Upper lobe of left lung (tissue), 4 donors: ENCODE results near the gene NRXN2.

Experiments used
- CTCF ChIP-seq, 6 experiments: fragments of 450-650 bp in 4 of 6; fragments of 200-600 bp in 2 of 6; sonication (generic) in 2 of 6; IDR thresholded peaks; one replicate each; pipeline ENCODE4 v1.5.1; 2016 to 2019; ENCODE audit warnings: antibody characterized with exemption in 6 of 6
- EP300 ChIP-seq, 4 donors: sonication (generic); formaldehyde crosslinking; IDR thresholded peaks; one replicate each; pipeline ENCODE4 v1.5.1; 2017; ENCODE audit warnings: antibody characterized with exemption in 4 of 4, control low read depth in 2 of 4
- POLR2A ChIP-seq, 4 donors: fragments of 450-650 bp; IDR thresholded peaks; one replicate each; pipeline ENCODE4 v1.5.1; 2016 to 2017; ENCODE audit warnings: antibody characterized with exemption in 4 of 4, mild to moderate bottlenecking in 2 of 4
- POLR2AphosphoS5 ChIP-seq, 2 donors: sonication (generic); formaldehyde crosslinking; IDR thresholded peaks; one replicate each; pipeline ENCODE4 v1.5.1; 2017; ENCODE audit warnings: antibody characterized with exemption in 2 of 2

GRCh38 chr11:64745189-64745520 is 22.2 kb upstream of the NRXN2 start:
- TF ChIP-seq CTCF (IDR thresholded peaks at IDR 0.05) (peak in 1 of 6 experiments; percentile 10), POLR2A (IDR thresholded peaks at IDR 0.05) (peak in 1 of 4 donors; percentile 55), EP300 (IDR thresholded peaks at IDR 0.05) (peak in 2 of 4 donors; percentile 12 to 84), POLR2AphosphoS5 (IDR thresholded peaks at IDR 0.05) (peak in 1 of 2 donors; percentile 84)
